Astrocyte (in vitro differentiated cells and primary cell): ENCODE measurements around the gene EMX1.

ENCODE experiments used
- EZH2 ChIP-seq: IDR thresholded peaks from 2 replicates; pipeline ENCODE4 v1.6.1; 2012; ENCODE audit warnings: mild to moderate bottlenecking, low read length, inconsistent platforms; ENCODE audit not compliant: insufficient read depth
- TF ChIP-seq, protein P1 (sequence below): IDR thresholded peaks from 2 replicates; pipeline ENCODE4 v1.5.1; 2011; ENCODE audit warnings: low read depth, mild to moderate bottlenecking, inconsistent platforms, low read length, moderate library complexity; ENCODE audit not compliant: insufficient read depth

DNA sequence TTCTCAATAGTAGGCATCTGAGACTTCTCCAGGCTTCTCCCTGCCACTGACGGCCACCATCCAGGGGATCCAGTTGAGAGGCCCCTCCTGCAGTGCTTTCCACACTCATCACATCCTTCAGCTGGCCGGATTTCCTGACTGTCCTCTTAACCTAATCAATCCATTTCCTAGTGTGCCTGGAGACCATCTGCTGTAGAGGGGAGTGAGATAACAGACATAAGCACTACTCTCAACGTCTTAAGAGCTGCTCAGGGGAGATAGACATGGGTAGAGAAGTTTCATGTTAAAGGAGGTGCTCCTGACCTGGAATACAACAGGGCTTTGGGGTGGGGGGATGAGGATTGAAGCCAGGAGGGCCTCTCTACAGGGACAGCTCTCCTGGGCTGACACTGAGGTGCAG is 15.9 kb upstream of the EMX1 start:
- TF ChIP-seq, protein P1, sequence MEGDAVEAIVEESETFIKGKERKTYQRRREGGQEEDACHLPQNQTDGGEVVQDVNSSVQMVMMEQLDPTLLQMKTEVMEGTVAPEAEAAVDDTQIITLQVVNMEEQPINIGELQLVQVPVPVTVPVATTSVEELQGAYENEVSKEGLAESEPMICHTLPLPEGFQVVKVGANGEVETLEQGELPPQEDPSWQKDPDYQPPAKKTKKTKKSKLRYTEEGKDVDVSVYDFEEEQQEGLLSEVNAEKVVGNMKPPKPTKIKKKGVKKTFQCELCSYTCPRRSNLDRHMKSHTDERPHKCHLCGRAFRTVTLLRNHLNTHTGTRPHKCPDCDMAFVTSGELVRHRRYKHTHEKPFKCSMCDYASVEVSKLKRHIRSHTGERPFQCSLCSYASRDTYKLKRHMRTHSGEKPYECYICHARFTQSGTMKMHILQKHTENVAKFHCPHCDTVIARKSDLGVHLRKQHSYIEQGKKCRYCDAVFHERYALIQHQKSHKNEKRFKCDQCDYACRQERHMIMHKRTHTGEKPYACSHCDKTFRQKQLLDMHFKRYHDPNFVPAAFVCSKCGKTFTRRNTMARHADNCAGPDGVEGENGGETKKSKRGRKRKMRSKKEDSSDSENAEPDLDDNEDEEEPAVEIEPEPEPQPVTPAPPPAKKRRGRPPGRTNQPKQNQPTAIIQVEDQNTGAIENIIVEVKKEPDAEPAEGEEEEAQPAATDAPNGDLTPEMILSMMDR: no peak
- no peak for TF ChIP-seq EZH2
